Endothelial cell of umbilical vein (primary cell): ENCODE data around the gene KMT2C. TPM values are rescaled to one million over a fixed set of nuclear protein-coding genes. Genes with fewer than 3 reads are reported as not detected.

ENCODE experiments used
- BruUV-seq: library from RNA; stranded (reverse); fragments of 400-500 nt; replicated peaks from 2 replicates; lab custom pipeline; 2021; lab: Mats Ljungman, UMichigan
- CTCF ChIA-PET: fragments of 300-600, 350-600 bp; sonication (Branson Sonifier 250); formaldehyde crosslinking; loops from one replicate; lab custom pipeline; 2021; ENCODE audit warnings: antibody characterized with exemption, inconsistent platforms; lab: Charles Lee
- POLR2A ChIA-PET: fragments of 300-600, 350-600 bp; sonication (Branson Sonifier 250); formaldehyde crosslinking; loops from one replicate; lab custom pipeline; 2021; ENCODE audit warnings: antibody characterized with exemption, inconsistent platforms; lab: Charles Lee
- DNase-seq: peaks from one replicate; pipeline ENCODE4 v3.0.0-alpha.2; 2011; ENCODE audit warnings: low read depth, low spot score
- FAIRE-seq: peaks from 2 replicates; lab custom pipeline; 2011; peaks lifted over from hg19 to GRCh38; lab: Jason Lieb, UNC
- H2AFZ ChIP-seq: 2 replicates; pipeline ENCODE4 v1.6.0; 2012; ENCODE audit warnings: low read depth, low read length, control low read depth, inconsistent platforms
- H3K27ac ChIP-seq: 2 replicates; pipeline ENCODE4 v1.5.1; 2011; ENCODE audit warnings: low read depth, mild to moderate bottlenecking, control low read depth, low read length, moderate library complexity; ENCODE audit not compliant: insufficient read depth
- H3K27me3 ChIP-seq, 2 experiments: 2 replicates each; pipeline versions ENCODE4 v1.6.0 to v1.6.1; 2011; ENCODE audit warnings: low read length in 2 of 2, mixed read lengths in 1 of 2; ENCODE audit not compliant: control insufficient read depth in 2 of 2, insufficient read depth in 2 of 2
- H3K36me3 ChIP-seq, 2 experiments: 2 replicates in 1 of 2; 3 replicates in 1 of 2; pipeline ENCODE4 v1.5.1; 2011; ENCODE audit warnings: low read length in 2 of 2, mild to moderate bottlenecking in 1 of 2, moderate library complexity in 1 of 2; ENCODE audit not compliant: control insufficient read depth in 2 of 2, insufficient read depth in 2 of 2; ENCODE audit errors: extremely low read depth in 1 of 2
- H3K4me1 ChIP-seq: 3 replicates; pipeline ENCODE4 v1.5.1; 2011; ENCODE audit warnings: mild to moderate bottlenecking, low read length; ENCODE audit not compliant: control insufficient read depth, insufficient read depth; ENCODE audit errors: extremely low read depth
- H3K4me2 ChIP-seq: 2 replicates; pipeline ENCODE4 v1.6.1; 2011; ENCODE audit warnings: low read length, control low read depth, mixed read lengths; ENCODE audit not compliant: insufficient read depth
- H3K4me3 ChIP-seq, 3 experiments: fragments of 200-600 bp in 1 of 3; sonication (generic), shearing (Covaris generic) in 1 of 3; replicated peaks in 1 of 3; 2 replicates each; pipeline ENCODE4 v1.5.1; 2011 to 2016; ENCODE audit warnings: control low read depth in 3 of 3, low read length in 3 of 3, mild to moderate bottlenecking in 2 of 3, inconsistent platforms in 1 of 3, low read depth in 1 of 3, moderate library complexity in 1 of 3; ENCODE audit not compliant: insufficient read depth in 1 of 3
- H3K79me2 ChIP-seq: 2 replicates; pipeline ENCODE4 v1.6.0; 2012; ENCODE audit warnings: low read length, inconsistent platforms; ENCODE audit not compliant: control insufficient read depth, insufficient read depth
- H3K9ac ChIP-seq: replicated peaks from 2 replicates; pipeline ENCODE3; 2011; ENCODE audit warnings: low read length, control low read depth; ENCODE audit not compliant: insufficient read depth; ENCODE audit errors: extremely low read depth
- H3K9me1 ChIP-seq: replicated peaks from 3 replicates; pipeline ENCODE4 v1.6.0; 2011; ENCODE audit warnings: mild to moderate bottlenecking, low read length; ENCODE audit not compliant: control insufficient read depth, insufficient read depth; ENCODE audit errors: extremely low read depth
- H3K9me3 ChIP-seq: replicated peaks from 2 replicates; pipeline ENCODE4 v1.5.1; 2012; ENCODE audit warnings: low read length, inconsistent platforms; ENCODE audit not compliant: control insufficient read depth, insufficient read depth
- H4K20me1 ChIP-seq: replicated peaks from 2 replicates; pipeline ENCODE3; 2011; ENCODE audit warnings: mild to moderate bottlenecking, low read length; ENCODE audit not compliant: control insufficient read depth, insufficient read depth; ENCODE audit errors: extremely low read depth
- EZH2 ChIP-seq: IDR thresholded peaks from 2 replicates; pipeline ENCODE4 v1.6.1; 2012; ENCODE audit warnings: borderline replicate concordance, low read depth, mild to moderate bottlenecking, moderate library complexity, low read length, inconsistent platforms; ENCODE audit not compliant: severe bottlenecking
- FOS ChIP-seq: IDR thresholded peaks from 2 replicates; pipeline ENCODE4 v1.6.1; 2011; ENCODE audit warnings: mild to moderate bottlenecking, low read length, moderate library complexity, borderline replicate concordance; ENCODE audit not compliant: insufficient read depth
- GATA2 ChIP-seq: IDR thresholded peaks from 2 replicates; pipeline ENCODE4 v1.7.0; 2011; ENCODE audit warnings: low read depth, mild to moderate bottlenecking, moderate library complexity, mixed read lengths, low read length; ENCODE audit not compliant: insufficient read length, insufficient read depth
- JUN ChIP-seq: IDR thresholded peaks from 2 replicates; pipeline ENCODE4 v1.6.1; 2011; ENCODE audit warnings: borderline replicate concordance, low read depth; ENCODE audit not compliant: insufficient read length, insufficient read depth
- MYC ChIP-seq: IDR thresholded peaks from one replicate; pipeline ENCODE4 v1.6.1; 2011; ENCODE audit warnings: mild to moderate bottlenecking, low read depth, low read length
- POLR2A ChIP-seq: IDR thresholded peaks from 2 replicates; pipeline ENCODE4 v1.6.1; 2012; ENCODE audit warnings: low read depth, mild to moderate bottlenecking, control low read depth, low read length
- POLR2AphosphoS5 ChIP-seq: IDR thresholded peaks from 2 replicates; pipeline ENCODE4 v1.6.1; 2012; ENCODE audit warnings: low read depth, mild to moderate bottlenecking, control low read depth, low read length, moderate library complexity; ENCODE audit not compliant: insufficient read depth
- dilution Hi-C: fragments of 300-500 bp; cut with MboI; formaldehyde crosslinking; loops from one replicate; pipeline ENCODE4 v1.15.0; 2019; ENCODE audit warnings: low sequenced_read_pairs; ENCODE audit not compliant: extremely low pct_ligation_motif_present
- intact Hi-C: fragments of 100-400 bp; cut with micrococcal nuclease; formaldehyde crosslinking; loops from one replicate; pipeline ENCODE4 v1.10.0; 2022
- polyA plus RNA-seq, 4 experiments: library from polyadenylated mRNA; depleted of rRNA in 3 of 4; stranded (reverse) in 3 of 4; unstranded in 1 of 4; fragments of >200 nt; gene quantifications; 2 replicates each; pipeline versions ENCODE4 v1.2.1 to v1.2.3, GENCODE V29; 2011 to 2012; ENCODE audit warnings: missing spikeins in 1 of 4
- total RNA-seq: library from RNA; stranded (reverse); gene quantifications from 2 replicates; pipeline ENCODE4 v1.2.3, GENCODE V29; 2021
- TF ChIP-seq, protein P1 (sequence below), 2 donors: IDR thresholded peaks; 1 replicate in 1 of 2; 2 replicates in 1 of 2; pipeline ENCODE4 v1.5.1; 2011; ENCODE audit warnings: low read length in 2 of 2, mild to moderate bottlenecking in 2 of 2, moderate library complexity in 2 of 2, control low read depth in 1 of 2, inconsistent platforms in 1 of 2, low read depth in 1 of 2; ENCODE audit not compliant: insufficient read depth in 1 of 2; ENCODE audit errors: extremely low read depth in 1 of 2
- TF ChIP-seq, protein P2 (sequence below): IDR thresholded peaks from 2 replicates; pipeline ENCODE4 v1.6.1; 2011; ENCODE audit not compliant: insufficient read depth, insufficient read length

The KMT2C gene
- total and polyA plus RNA-seq, 2 donors (not counting 3 experiments of a cell fraction or from before 2014, with no cell fraction given), result 8.0 to 53.7 TPM

DNA sequence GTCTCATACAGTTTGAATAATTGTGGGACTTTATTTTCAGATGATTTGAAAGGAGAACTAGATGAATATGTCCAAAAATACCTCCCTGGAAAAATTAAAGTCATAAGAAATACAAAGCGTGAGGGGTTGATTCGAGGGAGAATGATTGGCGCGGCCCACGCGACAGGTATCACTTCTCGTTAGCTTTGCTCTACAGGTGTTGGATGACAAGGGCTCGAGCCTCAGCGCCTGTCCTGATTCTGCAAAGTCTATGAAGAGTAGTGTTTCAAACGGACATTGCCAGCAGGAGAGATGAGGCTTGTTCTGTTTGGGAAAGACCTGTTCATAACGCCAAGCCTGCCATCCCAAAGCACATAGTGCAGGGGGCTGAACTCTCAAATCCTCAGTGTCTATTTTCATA, 330.6 kb downstream of the KMT2C start:
- Histone ChIP-seq H3K4me2 (no peak overlapping the region), H3K9ac (no peak overlapping the region), H3K9me1 (no peaks in the 10 kb centered on the region), H3K36me3 (peaks cover 3 to 6% of the 10 kb centered on the region in 2 experiments), H3K4me1 (no peaks in the 10 kb centered on the region), H3K9me3 (no peaks in the 10 kb centered on the region), H2AFZ (no peak overlapping the region), H3K79me2 (no peaks in the 10 kb centered on the region), H4K20me1 (no peaks in the 10 kb centered on the region), H3K27me3 (no peaks in the 10 kb centered on the region), H3K27ac (no peak overlapping the region), H3K4me3 (no peak overlapping the region)
- intact Hi-C loops, result no loop called here
- dilution Hi-C loops, result no loop called here
- ChIA-PET CTCF (no interaction called here), POLR2A (no interaction called here)
- TF ChIP-seq, protein P1, sequence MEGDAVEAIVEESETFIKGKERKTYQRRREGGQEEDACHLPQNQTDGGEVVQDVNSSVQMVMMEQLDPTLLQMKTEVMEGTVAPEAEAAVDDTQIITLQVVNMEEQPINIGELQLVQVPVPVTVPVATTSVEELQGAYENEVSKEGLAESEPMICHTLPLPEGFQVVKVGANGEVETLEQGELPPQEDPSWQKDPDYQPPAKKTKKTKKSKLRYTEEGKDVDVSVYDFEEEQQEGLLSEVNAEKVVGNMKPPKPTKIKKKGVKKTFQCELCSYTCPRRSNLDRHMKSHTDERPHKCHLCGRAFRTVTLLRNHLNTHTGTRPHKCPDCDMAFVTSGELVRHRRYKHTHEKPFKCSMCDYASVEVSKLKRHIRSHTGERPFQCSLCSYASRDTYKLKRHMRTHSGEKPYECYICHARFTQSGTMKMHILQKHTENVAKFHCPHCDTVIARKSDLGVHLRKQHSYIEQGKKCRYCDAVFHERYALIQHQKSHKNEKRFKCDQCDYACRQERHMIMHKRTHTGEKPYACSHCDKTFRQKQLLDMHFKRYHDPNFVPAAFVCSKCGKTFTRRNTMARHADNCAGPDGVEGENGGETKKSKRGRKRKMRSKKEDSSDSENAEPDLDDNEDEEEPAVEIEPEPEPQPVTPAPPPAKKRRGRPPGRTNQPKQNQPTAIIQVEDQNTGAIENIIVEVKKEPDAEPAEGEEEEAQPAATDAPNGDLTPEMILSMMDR (IDR thresholded peaks at IDR 0.05; ENCODE audit: extremely low read depth in 1 of 2, insufficient read depth in 1 of 2, low read depth in 1 of 2, low read length in 2 of 2), result no peak
- no peak for TF ChIP-seq GATA2
- BruUV-seq, result no TSS peak
- DNase-seq (no peak), FAIRE-seq (no peak)

DNA sequence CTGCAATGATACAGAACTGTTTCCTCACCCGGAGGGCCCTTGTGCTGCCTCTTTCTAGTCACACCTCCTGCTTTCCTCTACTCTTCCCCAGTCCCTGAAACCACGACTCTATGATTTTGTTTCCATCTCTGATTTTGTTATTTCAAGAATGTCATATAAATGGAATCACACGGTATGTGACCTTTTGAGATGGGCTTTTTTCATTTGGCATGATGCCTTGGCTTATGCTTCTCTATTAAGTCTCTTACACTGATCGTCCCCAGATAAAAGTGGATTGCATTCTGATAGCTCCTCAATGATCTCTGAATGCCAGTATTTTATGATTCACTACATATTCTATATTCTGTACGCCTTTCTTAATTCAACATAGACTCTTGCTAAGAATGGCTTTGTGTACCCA, 332.1 kb downstream of the KMT2C start:
- Histone ChIP-seq H2AFZ (no peak overlapping the region), H3K36me3 (peaks cover 3 to 6% of the 10 kb centered on the region in 2 experiments), H3K4me3 (no peak overlapping the region), H3K4me1 (no peaks in the 10 kb centered on the region), H3K9me3 (no peaks in the 10 kb centered on the region), H3K27ac (no peak overlapping the region), H4K20me1 (no peaks in the 10 kb centered on the region), H3K9ac (no peak overlapping the region), H3K4me2 (no peak overlapping the region), H3K27me3 (no peaks in the 10 kb centered on the region), H3K79me2 (no peaks in the 10 kb centered on the region), H3K9me1 (no peaks in the 10 kb centered on the region)
- intact Hi-C loops (no loop called here), dilution Hi-C loops (no loop called here)
- FAIRE-seq (no peak), DNase-seq (no peak)
- TF ChIP-seq POLR2A (no peak), POLR2AphosphoS5 (no peak), FOS (no peak), MYC (no peak), EZH2 (no peak), JUN (no peak), GATA2 (no peak)
- TF ChIP-seq, protein P2, sequence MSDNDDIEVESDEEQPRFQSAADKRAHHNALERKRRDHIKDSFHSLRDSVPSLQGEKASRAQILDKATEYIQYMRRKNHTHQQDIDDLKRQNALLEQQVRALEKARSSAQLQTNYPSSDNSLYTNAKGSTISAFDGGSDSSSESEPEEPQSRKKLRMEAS, result no peak
- TF ChIP-seq, protein P1 (IDR thresholded peaks at IDR 0.05; ENCODE audit: extremely low read depth in 1 of 2, insufficient read depth in 1 of 2, low read depth in 1 of 2, low read length in 2 of 2), result no peak
- POLR2A ChIA-PET, result no interaction called here
- no TSS peak for BruUV-seq
- CTCF ChIA-PET, result no interaction called here
